Astrocyte (in vitro differentiated cells and primary cell): ENCODE measurements around the gene DAPL1. TPM values are rescaled to one million over a fixed set of nuclear protein-coding genes. Genes with fewer than 3 reads are reported as not detected.

Experiments
- DNase-seq: peaks from one replicate; pipeline ENCODE4 v3.0.0-alpha.2; 2010; ENCODE audit warnings: low read depth
- FAIRE-seq: peaks from 2 replicates; lab custom pipeline; 2011; peaks lifted over from hg19 to GRCh38; lab: Jason Lieb, UNC
- H2AFZ ChIP-seq: 2 replicates; pipeline ENCODE4 v1.6.0; 2012; ENCODE audit warnings: low read depth, low read length, inconsistent platforms
- H3K27ac ChIP-seq: 2 replicates; pipeline ENCODE4 v1.5.1; 2011; ENCODE audit warnings: low read depth, low read length, inconsistent platforms
- H3K27me3 ChIP-seq: 2 replicates; pipeline ENCODE4 v1.6.0; 2011; ENCODE audit warnings: low read length, inconsistent platforms; ENCODE audit not compliant: insufficient read depth
- H3K36me3 ChIP-seq: 2 replicates; pipeline ENCODE4 v1.5.1; 2011; ENCODE audit warnings: low read length, inconsistent platforms; ENCODE audit not compliant: insufficient read depth
- H3K4me1 ChIP-seq: 2 replicates; pipeline ENCODE4 v1.5.1; 2011; ENCODE audit warnings: low read length, inconsistent platforms; ENCODE audit not compliant: insufficient read depth
- H3K4me2 ChIP-seq: 2 replicates; pipeline ENCODE4 v1.6.0; 2012; ENCODE audit warnings: low read length, inconsistent platforms
- H3K4me3 ChIP-seq: 2 replicates; pipeline ENCODE4 v1.5.1; 2011; ENCODE audit warnings: low read depth, mild to moderate bottlenecking, low read length, inconsistent platforms; ENCODE audit not compliant: insufficient read depth
- H3K79me2 ChIP-seq: 2 replicates; pipeline ENCODE4 v1.6.0; 2012; ENCODE audit warnings: mild to moderate bottlenecking, low read length, inconsistent platforms; ENCODE audit not compliant: insufficient read depth
- H3K9ac ChIP-seq: 2 replicates; pipeline ENCODE4 v1.6.0; 2012; ENCODE audit warnings: mild to moderate bottlenecking, low read length, inconsistent platforms
- H3K9me3 ChIP-seq: 2 replicates; pipeline ENCODE4 v1.5.1; 2012; ENCODE audit warnings: low read depth, mild to moderate bottlenecking, low read length, inconsistent platforms; ENCODE audit not compliant: insufficient read depth
- H4K20me1 ChIP-seq: 2 replicates; pipeline ENCODE4 v1.6.0; 2012; ENCODE audit warnings: low read length, inconsistent platforms; ENCODE audit not compliant: insufficient read depth
- H3K27ac Mint-ChIP-seq: one replicate; pipeline ENCODE4 v1.8.0; 2021; ENCODE audit warnings: mild to moderate bottlenecking, mixed read lengths; ENCODE audit not compliant: unreplicated experiment
- H3K27me3 Mint-ChIP-seq: one replicate; pipeline ENCODE4 v1.8.0; 2021; ENCODE audit warnings: low read depth, mixed read lengths; ENCODE audit not compliant: unreplicated experiment
- H3K36me3 Mint-ChIP-seq: one replicate; pipeline ENCODE4 v1.8.0; 2021; ENCODE audit warnings: low read depth, mixed read lengths; ENCODE audit not compliant: unreplicated experiment
- H3K4me1 Mint-ChIP-seq: one replicate; pipeline ENCODE4 v1.8.0; 2021; ENCODE audit warnings: low read depth, mixed read lengths; ENCODE audit not compliant: unreplicated experiment
- H3K4me3 Mint-ChIP-seq: one replicate; pipeline ENCODE4 v1.8.0; 2021; ENCODE audit warnings: mild to moderate bottlenecking, moderate library complexity, mixed read lengths; ENCODE audit not compliant: unreplicated experiment
- H3K9me3 Mint-ChIP-seq: one replicate; pipeline ENCODE4 v1.8.0; 2021; ENCODE audit warnings: mild to moderate bottlenecking, mixed read lengths; ENCODE audit not compliant: unreplicated experiment
- EZH2 ChIP-seq: IDR thresholded peaks from 2 replicates; pipeline ENCODE4 v1.6.1; 2012; ENCODE audit warnings: mild to moderate bottlenecking, low read length, inconsistent platforms; ENCODE audit not compliant: insufficient read depth
- total RNA-seq: library from RNA; stranded (reverse); gene quantifications from 2 replicates; pipeline ENCODE4 v1.2.1, GENCODE V29; 2021
- TF ChIP-seq, protein P1 (sequence below): IDR thresholded peaks from 2 replicates; pipeline ENCODE4 v1.5.1; 2011; ENCODE audit warnings: low read depth, mild to moderate bottlenecking, inconsistent platforms, low read length, moderate library complexity; ENCODE audit not compliant: insufficient read depth

The DAPL1 gene
- total RNA-seq, 1 donor from 2014 or later, result not detected

DNA sequence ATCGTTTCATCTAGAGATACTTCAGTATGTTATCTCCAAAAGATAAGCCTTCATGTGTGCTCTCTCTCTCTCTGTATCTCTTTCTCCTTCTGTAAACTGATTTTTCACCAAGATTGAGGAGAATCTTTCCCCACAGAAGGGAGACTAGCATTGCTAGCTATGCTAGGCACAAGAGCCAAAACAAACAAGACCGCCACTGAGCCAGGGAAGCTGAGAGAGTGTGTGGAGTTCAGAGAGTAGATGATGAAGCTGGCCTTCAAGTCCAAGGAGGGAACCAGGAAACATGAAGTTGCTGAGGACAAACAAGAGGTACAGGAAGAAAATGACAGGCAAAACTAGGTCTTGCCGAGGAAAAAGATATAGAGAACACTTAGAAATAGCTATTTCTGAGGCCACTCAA is 23.4 kb downstream of the DAPL1 start:
- FAIRE-seq (no peak), DNase-seq (peak; percentile 46)
- H3K9me3 Mint-ChIP-seq, result no peaks in the 10 kb centered on the region
- no peaks in the 10 kb centered on the region for H4K20me1 ChIP-seq
- H3K27ac Mint-ChIP-seq, result no peak overlapping the region
- no peaks in the 10 kb centered on the region for H3K36me3 ChIP-seq
- no peaks in the 10 kb centered on the region for H3K27me3 ChIP-seq
- H3K4me1 ChIP-seq, result peaks cover 11% of the 10 kb centered on the region
- H3K4me3 Mint-ChIP-seq, result no peak overlapping the region
- H2AFZ ChIP-seq, result no peak overlapping the region
- H3K36me3 Mint-ChIP-seq, result no peaks in the 10 kb centered on the region
- no peaks in the 10 kb centered on the region for H3K79me2 ChIP-seq
- peaks cover 2% of the 10 kb centered on the region for H3K27me3 Mint-ChIP-seq
- peaks cover 13% of the 10 kb centered on the region for H3K4me1 Mint-ChIP-seq
- H3K4me2 ChIP-seq, result no peak overlapping the region
- TF ChIP-seq, protein P1, sequence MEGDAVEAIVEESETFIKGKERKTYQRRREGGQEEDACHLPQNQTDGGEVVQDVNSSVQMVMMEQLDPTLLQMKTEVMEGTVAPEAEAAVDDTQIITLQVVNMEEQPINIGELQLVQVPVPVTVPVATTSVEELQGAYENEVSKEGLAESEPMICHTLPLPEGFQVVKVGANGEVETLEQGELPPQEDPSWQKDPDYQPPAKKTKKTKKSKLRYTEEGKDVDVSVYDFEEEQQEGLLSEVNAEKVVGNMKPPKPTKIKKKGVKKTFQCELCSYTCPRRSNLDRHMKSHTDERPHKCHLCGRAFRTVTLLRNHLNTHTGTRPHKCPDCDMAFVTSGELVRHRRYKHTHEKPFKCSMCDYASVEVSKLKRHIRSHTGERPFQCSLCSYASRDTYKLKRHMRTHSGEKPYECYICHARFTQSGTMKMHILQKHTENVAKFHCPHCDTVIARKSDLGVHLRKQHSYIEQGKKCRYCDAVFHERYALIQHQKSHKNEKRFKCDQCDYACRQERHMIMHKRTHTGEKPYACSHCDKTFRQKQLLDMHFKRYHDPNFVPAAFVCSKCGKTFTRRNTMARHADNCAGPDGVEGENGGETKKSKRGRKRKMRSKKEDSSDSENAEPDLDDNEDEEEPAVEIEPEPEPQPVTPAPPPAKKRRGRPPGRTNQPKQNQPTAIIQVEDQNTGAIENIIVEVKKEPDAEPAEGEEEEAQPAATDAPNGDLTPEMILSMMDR, result no peak
- no peak for TF ChIP-seq EZH2
- no peak overlapping the region for H3K4me3 ChIP-seq
- H3K27ac ChIP-seq, result no peak overlapping the region
- H3K9ac ChIP-seq, result no peak overlapping the region
- peaks cover 5% of the 10 kb centered on the region for H3K9me3 ChIP-seq

DNA sequence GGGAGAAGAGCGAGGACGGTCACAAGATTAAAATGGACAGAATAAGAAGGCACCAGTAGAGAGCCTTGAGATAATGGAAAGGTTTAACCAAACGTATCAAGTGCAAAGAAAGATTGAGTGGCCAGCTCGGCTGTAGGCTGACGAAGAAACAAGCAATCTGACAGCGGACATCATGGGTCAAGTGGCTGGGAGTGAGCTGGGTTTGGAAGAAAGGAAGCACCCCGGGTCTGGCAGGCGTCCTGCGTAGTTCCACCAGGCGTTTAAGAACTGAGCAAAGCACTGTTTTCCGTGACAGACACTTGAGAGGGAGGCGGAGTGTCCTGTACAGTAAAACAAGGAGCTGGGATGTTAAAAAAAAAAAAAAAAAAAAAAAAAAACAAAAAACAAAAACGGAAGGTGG is 27.1 kb downstream of the DAPL1 start:
- FAIRE-seq (no peak), DNase-seq (peak; percentile 41)
- Histone ChIP-seq H4K20me1 (no peaks in the 10 kb centered on the region), H3K36me3 (no peaks in the 10 kb centered on the region), H3K4me3 (no peak overlapping the region), H3K27me3 (no peaks in the 10 kb centered on the region), H2AFZ (no peak overlapping the region), H3K9me3 (no peaks in the 10 kb centered on the region), H3K4me2 (peak overlapping the region; percentile 26), H3K27ac (no peak overlapping the region), H3K4me1 (peaks cover 8% of the 10 kb centered on the region), H3K9ac (no peak overlapping the region), H3K79me2 (no peaks in the 10 kb centered on the region)
- Mint-ChIP-seq H3K27ac (no peak overlapping the region), H3K36me3 (no peaks in the 10 kb centered on the region), H3K4me1 (peaks cover 8% of the 10 kb centered on the region), H3K27me3 (peaks cover 2% of the 10 kb centered on the region), H3K4me3 (no peak overlapping the region), H3K9me3 (no peaks in the 10 kb centered on the region)
- TF ChIP-seq, protein P1, result no peak
- no peak for TF ChIP-seq EZH2

DNA sequence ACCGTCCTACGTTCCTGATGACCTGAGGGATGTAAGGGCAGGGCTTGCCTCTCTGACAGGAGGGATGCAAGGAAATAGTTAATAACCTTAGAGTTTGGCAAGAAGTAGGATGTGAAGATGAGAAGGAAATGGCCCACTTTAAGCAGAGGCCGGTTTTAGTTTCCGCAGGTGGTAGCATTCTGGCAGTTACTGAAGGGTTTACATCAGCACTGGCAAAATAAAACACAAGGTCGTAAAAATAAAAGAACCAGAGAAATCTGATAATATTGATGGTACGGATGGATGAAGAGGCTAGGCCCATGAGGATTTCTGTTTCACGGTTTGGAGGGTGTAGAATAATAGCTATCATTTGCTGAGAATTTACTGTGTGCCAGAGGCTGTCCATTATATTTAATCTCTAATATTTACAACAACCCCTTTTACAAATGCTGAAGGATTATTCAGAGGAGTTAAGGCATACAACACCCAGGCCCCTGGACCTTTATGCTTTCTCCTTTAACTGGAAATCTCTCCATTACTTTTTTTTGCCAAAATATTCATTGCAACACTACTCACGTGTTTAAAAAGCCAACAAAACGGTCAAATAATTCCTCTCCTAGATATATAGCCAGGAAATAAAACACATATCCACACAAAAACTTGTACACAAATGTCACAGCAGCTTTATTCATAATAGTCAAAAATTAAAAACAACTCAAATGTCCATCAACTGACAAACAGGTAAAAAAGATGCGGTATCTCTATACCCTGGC is 28.5 kb downstream of the DAPL1 start:
- no peaks in the 10 kb centered on the region for H3K36me3 Mint-ChIP-seq
- H3K9me3 Mint-ChIP-seq, result no peaks in the 10 kb centered on the region
- H3K27ac ChIP-seq, result no peak overlapping the region
- no peak for DNase-seq
- H2AFZ ChIP-seq, result no peak overlapping the region
- no peak overlapping the region for H3K27ac Mint-ChIP-seq
- no peaks in the 10 kb centered on the region for H3K9me3 ChIP-seq
- H3K9ac ChIP-seq, result no peak overlapping the region
- peaks cover 2% of the 10 kb centered on the region for H3K27me3 Mint-ChIP-seq
- TF ChIP-seq, protein P1, result no peak
- TF ChIP-seq EZH2, result no peak
- H3K36me3 ChIP-seq, result no peaks in the 10 kb centered on the region
- no peaks in the 10 kb centered on the region for H4K20me1 ChIP-seq
- no peak overlapping the region for H3K4me3 ChIP-seq
- no peak overlapping the region for H3K4me2 ChIP-seq
- no peak overlapping the region for H3K4me3 Mint-ChIP-seq
- FAIRE-seq, result no peak
- H3K4me1 Mint-ChIP-seq, result peaks cover 4% of the 10 kb centered on the region
- H3K79me2 ChIP-seq, result no peaks in the 10 kb centered on the region
- peaks cover 5% of the 10 kb centered on the region for H3K4me1 ChIP-seq
- H3K27me3 ChIP-seq, result no peaks in the 10 kb centered on the region
